A549 (cell line): ENCODE results near the gene HPCAL1.

ENCODE experiments used
- CEBPB ChIP-seq, 2 experiments: fragments of >200 bp in 1 of 2; sonication (Bioruptor Twin) in 1 of 2; formaldehyde crosslinking in 1 of 2; IDR thresholded peaks; 2 replicates each; pipeline ENCODE4 v1.6.1; 2012 to 2016
- MAZ ChIP-seq: fragments of 150-350 bp; IDR thresholded peaks from 2 replicates; pipeline ENCODE4 v1.6.1; 2014; ENCODE audit warnings: antibody characterized with exemption, low read depth, low read length, borderline replicate concordance
- RAD21 ChIP-seq, 2 experiments: fragments of >200 bp in 1 of 2; sonication (Bioruptor Twin) in 1 of 2; formaldehyde crosslinking in 1 of 2; IDR thresholded peaks in 1 of 2; conservative IDR thresholded peaks in 1 of 2; 2 replicates in 1 of 2; 3 replicates in 1 of 2; pipeline ENCODE4 v1.6.1; 2012 to 2018; ENCODE audit warnings: inconsistent platforms in 1 of 2
- SMC3 ChIP-seq: fragments of >200 bp; sonication (Bioruptor Twin); formaldehyde crosslinking; IDR thresholded peaks from 3 replicates; pipeline ENCODE4 v1.6.1; 2018; ENCODE audit warnings: inconsistent platforms
- SREBF2 ChIP-seq: fragments of 450-650 bp; IDR thresholded peaks from 2 replicates; pipeline ENCODE4 v1.6.1; 2014; ENCODE audit warnings: mild to moderate bottlenecking, moderate library complexity
- TF ChIP-seq, protein P1 (sequence below): fragments of >200 bp; sonication (Bioruptor Twin); formaldehyde crosslinking; IDR thresholded peaks from 3 replicates; pipeline ENCODE4 v1.5.1; 2016

DNA sequence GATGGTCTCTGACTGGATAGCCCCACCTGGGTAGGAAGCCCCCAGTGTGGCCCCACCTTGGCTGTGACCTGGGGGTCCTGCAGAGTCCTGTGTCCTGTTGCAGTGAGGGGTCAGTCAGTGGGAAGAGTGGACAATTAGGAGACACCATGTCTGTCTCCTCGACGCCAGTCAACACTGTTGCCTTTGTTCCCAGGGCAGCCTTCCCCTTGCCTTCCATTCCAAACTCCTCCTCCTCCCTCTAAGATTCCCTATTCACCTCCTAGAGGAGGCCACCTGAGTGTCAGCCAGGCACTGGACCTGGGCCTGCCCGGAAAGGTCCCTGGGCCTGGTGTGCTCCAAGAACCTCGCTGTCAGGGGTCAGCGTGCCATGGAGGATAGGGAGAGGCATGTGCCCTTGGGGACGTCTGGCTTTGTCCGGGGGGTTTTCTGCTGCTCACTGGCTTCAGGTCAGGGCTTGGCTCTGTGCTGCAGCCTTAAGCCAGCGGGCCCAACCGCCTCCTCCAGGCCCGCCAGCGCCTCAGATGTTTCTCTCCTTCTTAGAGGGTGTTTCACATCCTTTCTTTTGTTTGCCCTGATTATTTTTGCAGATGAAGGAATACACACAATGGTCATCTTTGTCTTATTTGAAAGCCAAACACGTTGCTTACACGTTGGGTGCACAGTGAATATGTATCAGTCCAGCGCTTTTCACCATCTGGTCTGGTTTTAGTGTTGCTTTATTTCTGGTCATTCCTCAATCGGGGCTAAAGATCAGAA lies 68.9 kb downstream of the HPCAL1 start:
- TF ChIP-seq MAZ: no peak
- TF ChIP-seq, protein P1, sequence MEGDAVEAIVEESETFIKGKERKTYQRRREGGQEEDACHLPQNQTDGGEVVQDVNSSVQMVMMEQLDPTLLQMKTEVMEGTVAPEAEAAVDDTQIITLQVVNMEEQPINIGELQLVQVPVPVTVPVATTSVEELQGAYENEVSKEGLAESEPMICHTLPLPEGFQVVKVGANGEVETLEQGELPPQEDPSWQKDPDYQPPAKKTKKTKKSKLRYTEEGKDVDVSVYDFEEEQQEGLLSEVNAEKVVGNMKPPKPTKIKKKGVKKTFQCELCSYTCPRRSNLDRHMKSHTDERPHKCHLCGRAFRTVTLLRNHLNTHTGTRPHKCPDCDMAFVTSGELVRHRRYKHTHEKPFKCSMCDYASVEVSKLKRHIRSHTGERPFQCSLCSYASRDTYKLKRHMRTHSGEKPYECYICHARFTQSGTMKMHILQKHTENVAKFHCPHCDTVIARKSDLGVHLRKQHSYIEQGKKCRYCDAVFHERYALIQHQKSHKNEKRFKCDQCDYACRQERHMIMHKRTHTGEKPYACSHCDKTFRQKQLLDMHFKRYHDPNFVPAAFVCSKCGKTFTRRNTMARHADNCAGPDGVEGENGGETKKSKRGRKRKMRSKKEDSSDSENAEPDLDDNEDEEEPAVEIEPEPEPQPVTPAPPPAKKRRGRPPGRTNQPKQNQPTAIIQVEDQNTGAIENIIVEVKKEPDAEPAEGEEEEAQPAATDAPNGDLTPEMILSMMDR: no peak
- TF ChIP-seq SREBF2: no peak
- TF ChIP-seq RAD21 (conservative IDR thresholded peaks at IDR 0.05 in 1 of 2, IDR thresholded peaks at IDR 0.05 in 1 of 2): no peak
- TF ChIP-seq SMC3: no peak
- TF ChIP-seq CEBPB (IDR thresholded peaks at IDR 0.05): no peak
